ENCODE measurements around the gene PRAMEF9. TPM values are rescaled to one million over a fixed set of nuclear protein-coding genes. Genes with fewer than 3 reads are reported as not detected.
"Not testable (repeated sequence)": the region's sequence is repeated elsewhere in the genome, so short reads cannot be mapped to it uniquely, and the experiment has no call there.

The PRAMEF9 gene
- total and polyA plus RNA-seq, 4 donors: not detected

DNA sequence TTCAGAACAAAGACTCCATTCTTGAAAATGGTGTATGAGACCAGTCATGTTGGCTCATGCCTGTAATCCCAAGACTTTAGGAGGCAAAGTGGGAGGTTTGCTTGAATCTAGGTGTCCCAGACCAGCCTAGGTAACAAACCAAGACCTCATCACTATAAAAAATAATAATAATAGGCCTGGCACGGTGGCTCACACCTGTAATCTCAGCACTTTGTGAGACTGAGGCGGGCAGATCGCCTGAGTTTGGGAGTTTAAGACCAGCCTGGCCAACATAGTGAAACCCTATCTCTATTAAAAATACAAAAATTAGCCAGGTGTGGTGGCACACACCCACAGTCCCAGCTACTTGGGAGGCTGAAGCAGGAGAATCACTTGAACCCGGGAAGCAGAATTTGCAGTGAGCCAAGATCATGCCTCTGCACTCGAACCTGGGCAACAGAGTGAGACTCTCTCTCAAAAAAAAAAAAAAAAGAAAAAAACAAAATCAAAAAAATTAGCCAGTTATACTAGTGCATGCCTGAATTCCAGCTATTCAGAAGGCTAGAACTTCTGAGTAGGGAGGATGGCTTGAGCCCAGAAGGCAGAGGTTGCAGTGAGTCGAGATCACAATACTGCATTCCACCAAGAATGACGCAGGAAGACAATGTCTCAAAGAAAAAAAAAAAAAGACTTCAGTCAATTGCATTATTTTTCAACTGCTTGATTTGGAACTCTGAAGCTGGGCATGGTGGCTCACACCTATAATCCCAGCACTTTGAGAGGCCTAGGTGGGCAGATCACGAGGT, 55.8 kb downstream of the PRAMEF9 start:
- not testable (repeated sequence) for DNase-seq (ENCODE audit: low read depth in 4 of 6, low spot score in 6 of 6); H3K4me1 ChIP-seq (ENCODE audit: control insufficient read depth, insufficient read depth, low read length); H3K4me3 ChIP-seq (ENCODE audit: low read depth, low read length); H3K27me3 ChIP-seq (ENCODE audit: control insufficient read depth, insufficient read depth, low read length); H3K36me3 ChIP-seq (ENCODE audit: control insufficient read depth, insufficient read depth, low read length); H3K27ac ChIP-seq (ENCODE audit: low read depth, low read length); H3K9me3 ChIP-seq (ENCODE audit: control insufficient read depth, insufficient read depth, low read length)
- WGBS (ENCODE audit: insufficient coverage): 91% methylated on average over 6 of the region's 8 CpGs

DNA sequence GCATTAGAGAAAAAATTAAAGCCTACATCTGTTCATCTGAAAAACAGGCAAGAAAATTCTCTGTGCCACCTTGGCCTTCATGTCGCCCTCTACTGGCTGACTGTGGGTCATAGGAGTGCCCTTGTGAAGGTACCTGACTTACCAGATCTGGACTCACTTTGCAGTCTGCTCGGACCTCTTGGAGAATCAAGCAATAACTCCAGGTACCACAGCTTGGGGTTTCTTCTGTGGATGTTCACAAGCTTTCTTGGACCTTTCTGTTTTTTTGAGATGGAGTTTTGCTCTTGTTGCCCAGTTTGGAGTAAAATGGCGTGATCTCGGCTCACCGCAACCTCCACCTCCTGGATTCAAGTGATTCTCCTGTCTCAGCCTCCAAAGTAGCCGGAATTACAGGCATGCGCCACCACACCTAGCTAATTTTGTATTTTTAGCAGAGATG, 56.7 kb downstream of the PRAMEF9 start:
- Histone ChIP-seq H3K36me3 (ENCODE audit: control insufficient read depth, insufficient read depth, low read length) (no peaks in the 10 kb centered on the region), H3K27me3 (ENCODE audit: control insufficient read depth, insufficient read depth, low read length) (no peaks in the 10 kb centered on the region), H3K9me3 (ENCODE audit: control insufficient read depth, insufficient read depth, low read length) (no peaks in the 10 kb centered on the region), H3K27ac (ENCODE audit: low read depth, low read length) (no peak overlapping the region), H3K4me1 (ENCODE audit: control insufficient read depth, insufficient read depth, low read length) (no peaks in the 10 kb centered on the region), H3K4me3 (ENCODE audit: low read depth, low read length) (no peak overlapping the region)
- no peak for DNase-seq (ENCODE audit: low read depth in 4 of 6, low spot score in 6 of 6)
- WGBS (ENCODE audit: insufficient coverage): 73% methylated on average over 7 of the region's 7 CpGs

Other genes with a start within 250 kb of the PRAMEF9 start
- not detected for gene PRAMEF6, start 224.3 kb upstream of the PRAMEF9 start, total RNA-seq
- gene PRAMEF6, start 224.3 kb upstream of the PRAMEF9 start, polyA plus RNA-seq (ENCODE audit: insufficient read length in 2 of 2): not detected
- not detected for gene PRAMEF27, start 115.3 kb upstream of the PRAMEF9 start, total RNA-seq
- not detected for gene PRAMEF27, start 115.3 kb upstream of the PRAMEF9 start, polyA plus RNA-seq (ENCODE audit: insufficient read length in 2 of 2)
- not detected for gene HNRNPCL3, start 111.1 kb upstream of the PRAMEF9 start, total RNA-seq
- not detected for gene HNRNPCL3, start 111.1 kb upstream of the PRAMEF9 start, polyA plus RNA-seq (ENCODE audit: insufficient read length in 2 of 2)
- not detected for gene PRAMEF25, start 101.1 kb upstream of the PRAMEF9 start, total RNA-seq
- gene PRAMEF25, start 101.1 kb upstream of the PRAMEF9 start, polyA plus RNA-seq (ENCODE audit: insufficient read length in 2 of 2): not detected
- not detected for gene HNRNPCL2, start 55.0 kb upstream of the PRAMEF9 start, total RNA-seq
- under 1 TPM in 1 of 2 donors, not detected in 1; 0.27 TPM for gene HNRNPCL2, start 55.0 kb upstream of the PRAMEF9 start, polyA plus RNA-seq (ENCODE audit: insufficient read length in 2 of 2)
- not detected for gene PRAMEF26, start 15.8 kb upstream of the PRAMEF9 start, total RNA-seq
- not detected for gene PRAMEF26, start 15.8 kb upstream of the PRAMEF9 start, polyA plus RNA-seq (ENCODE audit: insufficient read length in 2 of 2)
- gene HNRNPCL4, start 6.2 kb upstream of the PRAMEF9 start, total RNA-seq: not detected
- under 1 TPM; 0.30 to 0.36 TPM for gene HNRNPCL4, start 6.2 kb upstream of the PRAMEF9 start, polyA plus RNA-seq (ENCODE audit: insufficient read length in 2 of 2)
- not detected for gene PRAMEF13, start 29.6 kb downstream of the PRAMEF9 start, total RNA-seq
- not detected for gene PRAMEF13, start 29.6 kb downstream of the PRAMEF9 start, polyA plus RNA-seq (ENCODE audit: insufficient read length in 2 of 2)
- gene PRAMEF18, start 54.3 kb downstream of the PRAMEF9 start, total RNA-seq: not detected
- under 1 TPM in 1 of 2 donors, not detected in 1; 0.08 TPM for gene PRAMEF18, start 54.3 kb downstream of the PRAMEF9 start, polyA plus RNA-seq (ENCODE audit: insufficient read length in 2 of 2)
- gene PRAMEF5, start 82.3 kb downstream of the PRAMEF9 start, total RNA-seq: not detected
- not detected for gene PRAMEF5, start 82.3 kb downstream of the PRAMEF9 start, polyA plus RNA-seq (ENCODE audit: insufficient read length in 2 of 2)
- not detected for gene PRAMEF8, start 113.3 kb downstream of the PRAMEF9 start, total RNA-seq
- not detected for gene PRAMEF8, start 113.3 kb downstream of the PRAMEF9 start, polyA plus RNA-seq (ENCODE audit: insufficient read length in 2 of 2)
- gene PRAMEF33, start 131.7 kb downstream of the PRAMEF9 start, total RNA-seq: not detected
- not detected for gene PRAMEF33, start 131.7 kb downstream of the PRAMEF9 start, polyA plus RNA-seq (ENCODE audit: insufficient read length in 2 of 2)
- not detected for gene PRAMEF15, start 143.7 kb downstream of the PRAMEF9 start, total RNA-seq
- not detected for gene PRAMEF15, start 143.7 kb downstream of the PRAMEF9 start, polyA plus RNA-seq (ENCODE audit: insufficient read length in 2 of 2)
- gene PRAMEF14, start 175.3 kb downstream of the PRAMEF9 start, total RNA-seq: not detected
- gene PRAMEF14, start 175.3 kb downstream of the PRAMEF9 start, polyA plus RNA-seq (ENCODE audit: insufficient read length in 2 of 2): not detected
- not detected for gene PRAMEF19, start 200.1 kb downstream of the PRAMEF9 start, total RNA-seq
- not detected for gene PRAMEF19, start 200.1 kb downstream of the PRAMEF9 start, polyA plus RNA-seq (ENCODE audit: insufficient read length in 2 of 2)
- gene PRAMEF17, start 217.8 kb downstream of the PRAMEF9 start, total RNA-seq: not detected
- not detected for gene PRAMEF17, start 217.8 kb downstream of the PRAMEF9 start, polyA plus RNA-seq (ENCODE audit: insufficient read length in 2 of 2)
- gene PRAMEF20, start 238.6 kb downstream of the PRAMEF9 start, total RNA-seq: not detected
- gene PRAMEF20, start 238.6 kb downstream of the PRAMEF9 start, polyA plus RNA-seq (ENCODE audit: insufficient read length in 2 of 2): not detected

Data from spinal cord (tissue), 10 donors.